Measurements from ENCODE around the gene ERLIN1.

Gene ERLIN1

GRCh38 chr10:100172349-100172748 lies 13.5 kb downstream of the ERLIN1 start:
- DNase-seq (ENCODE audit: low read depth), result no peak

GRCh38 chr10:100168313-100168643 lies 17.6 kb downstream of the ERLIN1 start:
- no peak for DNase-seq (ENCODE audit: low read depth)

GRCh38 chr10:100167553-100168312 lies 18.1 kb downstream of the ERLIN1 start:
- DNase-seq (ENCODE audit: low read depth), result no peak

GRCh38 chr10:100163704-100164621 lies 21.9 kb downstream of the ERLIN1 start:
- no peak for DNase-seq (ENCODE audit: low read depth)

GRCh38 chr10:100162696-100163095 lies 23.1 kb downstream of the ERLIN1 start:
- DNase-seq (ENCODE audit: low read depth), result no peak

GRCh38 chr10:100158044-100158805 lies 27.6 kb downstream of the ERLIN1 start:
- DNase-seq (ENCODE audit: low read depth), result no peak

- DNase-seq (ENCODE audit: low read depth), result no peak
These were observed 28.7 kb downstream of the ERLIN1 start for GRCh38 chr10:100157156-100157555.

- no peak for DNase-seq (ENCODE audit: low read depth)
These were observed 29.9 kb downstream of the ERLIN1 start for GRCh38 chr10:100155936-100156335.

GRCh38 chr10:100154666-100155065 lies 31.2 kb downstream of the ERLIN1 start:
- DNase-seq (ENCODE audit: low read depth), result no peak

- DNase-seq (ENCODE audit: low read depth), result no peak
These were observed 32.5 kb downstream of the ERLIN1 start for GRCh38 chr10:100153239-100153825.

- no peak for DNase-seq (ENCODE audit: low read depth)
These were observed 34.0 kb downstream of the ERLIN1 start for GRCh38 chr10:100151723-100152300.

GRCh38 chr10:100148353-100149211 lies 37.2 kb downstream of the ERLIN1 start:
- peak; percentile 93 for DNase-seq (ENCODE audit: low read depth)

- DNase-seq (ENCODE audit: low read depth), result peak; percentile 35
These were observed 38.8 kb downstream of the ERLIN1 start for GRCh38 chr10:100146875-100147650.

GRCh38 chr10:100146398-100146797 lies 39.4 kb downstream of the ERLIN1 start:
- no peak for DNase-seq (ENCODE audit: low read depth)

GRCh38 chr10:100143756-100144155 lies 42.1 kb downstream of the ERLIN1 start:
- no peak for DNase-seq (ENCODE audit: low read depth)

- no peak for DNase-seq (ENCODE audit: low read depth)
These were observed 44.3 kb downstream of the ERLIN1 start for GRCh38 chr10:100141446-100142087.

- no peak for DNase-seq (ENCODE audit: low read depth)
These were observed 45.8 kb downstream of the ERLIN1 start for GRCh38 chr10:100140070-100140469.

- no peak for DNase-seq (ENCODE audit: low read depth)
These were observed 46.8 kb downstream of the ERLIN1 start for GRCh38 chr10:100138921-100139496.

GRCh38 chr10:100135486-100135885 lies 50.3 kb downstream of the ERLIN1 start:
- no peak for DNase-seq (ENCODE audit: low read depth)

All from amniotic epithelial cell (primary cell).